B cell (primary cell): ENCODE data around the gene ERP27. TPM values are rescaled to one million over a fixed set of nuclear protein-coding genes. Genes with fewer than 3 reads are reported as not detected.

ENCODE experiments used
- ATAC-seq: fragments of 200-7000 bp; cut with Tn5 transposase; one replicate; pipeline ENCODE4 v1.10.0; 2021; ENCODE audit warnings: low read depth, mild to moderate bottlenecking, moderate number of reproducible peaks, moderate library complexity
- CTCF ChIA-PET: fragments of 350-600 bp; sonication (Branson Sonifier 250); formaldehyde crosslinking; loops from one replicate; lab custom pipeline; 2021; ENCODE audit warnings: antibody characterized with exemption, inconsistent platforms; lab: Charles Lee
- POLR2A ChIA-PET: fragments of 350-600 bp; sonication (Branson Sonifier 250); formaldehyde crosslinking; loops from one replicate; lab custom pipeline; 2021; ENCODE audit warnings: antibody characterized with exemption; lab: Charles Lee
- DNase-seq: peaks from one replicate; pipeline ENCODE4 v3.0.0; 2013
- H2AFZ ChIP-seq: 2 replicates; pipeline ENCODE4 v1.6.1; 2012; ENCODE audit warnings: mild to moderate bottlenecking, low read depth, low read length; ENCODE audit not compliant: insufficient read depth, poor library complexity, severe bottlenecking
- H3K27ac ChIP-seq, 2 donors: 1 replicate in 1 of 2; 2 replicates in 1 of 2; pipeline ENCODE4 v1.5.1; 2012 to 2013; ENCODE audit warnings: low read length in 2 of 2, mild to moderate bottlenecking in 2 of 2, moderate library complexity in 1 of 2
- H3K27me3 ChIP-seq, 4 experiments: fragments of 200-600 bp in 1 of 4; sonication (generic) in 1 of 4; replicated peaks in 1 of 4; 1 replicate in 2 of 4; 2 replicates in 2 of 4; pipeline versions ENCODE4 v1.6.1 to v1.7.0; 2013 to 2016; ENCODE audit warnings: low read length in 3 of 4, mild to moderate bottlenecking in 2 of 4, mixed read lengths in 1 of 4, moderate library complexity in 1 of 4; ENCODE audit not compliant: insufficient read depth in 4 of 4, control insufficient read depth in 3 of 4; ENCODE audit errors: control extremely low read depth in 1 of 4
- H3K36me3 ChIP-seq, 2 experiments: replicated peaks in 1 of 2; 1 replicate in 1 of 2; 2 replicates in 1 of 2; pipeline versions ENCODE4 v1.6.1 to v1.7.1; 2013; ENCODE audit warnings: low read length in 1 of 2; ENCODE audit not compliant: insufficient read depth in 2 of 2, control insufficient read depth in 1 of 2; ENCODE audit errors: control extremely low read depth in 1 of 2, extremely low read depth in 1 of 2
- H3K4me1 ChIP-seq, 2 donors: fragments of 200-600 bp in 1 of 2; sonication (generic) in 1 of 2; 1 replicate in 1 of 2; 2 replicates in 1 of 2; pipeline versions ENCODE4 v1.5.1 to v1.6.1; 2013 to 2017; ENCODE audit warnings: low read length in 2 of 2; ENCODE audit not compliant: control insufficient read depth in 2 of 2, insufficient read depth in 2 of 2
- H3K4me2 ChIP-seq: replicated peaks from 2 replicates; pipeline ENCODE3; 2012; ENCODE audit warnings: mild to moderate bottlenecking, low read depth, low read length; ENCODE audit not compliant: poor library complexity, severe bottlenecking
- H3K4me3 ChIP-seq, 5 experiments: fragments of 200-600 bp in 1 of 5; sonication (generic) in 1 of 5; 1 replicate in 3 of 5; 2 replicates in 2 of 5; pipeline versions ENCODE4 v1.5.1 to v1.7.0; 2011 to 2016; ENCODE audit warnings: low read length in 4 of 5, mild to moderate bottlenecking in 4 of 5, low read depth in 2 of 5, control low read depth in 1 of 5, moderate library complexity in 1 of 5; ENCODE audit not compliant: insufficient read depth in 1 of 5; ENCODE audit errors: control extremely low read depth in 1 of 5, extremely low read depth in 1 of 5
- H3K79me2 ChIP-seq: fragments of 200-600 bp; sonication (generic); one replicate; pipeline ENCODE4 v1.6.0; 2016; ENCODE audit warnings: low read length; ENCODE audit not compliant: control insufficient read depth, insufficient read depth
- H3K9ac ChIP-seq: fragments of 200-600 bp; sonication (generic); 2 replicates; pipeline ENCODE4 v1.6.1; 2017; ENCODE audit warnings: mild to moderate bottlenecking, low read length, moderate library complexity
- H3K9me3 ChIP-seq, 3 donors: one replicate each; pipeline versions ENCODE4 v1.6.1 to v1.7.1; 2013; ENCODE audit warnings: low read length in 2 of 3; ENCODE audit not compliant: control insufficient read depth in 2 of 3, insufficient read depth in 1 of 3; ENCODE audit errors: control extremely low read depth in 1 of 3
- H4K20me1 ChIP-seq: 2 replicates; pipeline ENCODE4 v1.6.0; 2012; ENCODE audit warnings: mild to moderate bottlenecking, low read length; ENCODE audit not compliant: insufficient read depth, control insufficient read depth, poor library complexity, severe bottlenecking
- H3K27ac Mint-ChIP-seq: one replicate; pipeline ENCODE4 v1.8.0; 2021; ENCODE audit warnings: mixed read lengths
- H3K27me3 Mint-ChIP-seq: one replicate; pipeline ENCODE4 v1.8.0; 2021; ENCODE audit warnings: mixed read lengths
- H3K4me1 Mint-ChIP-seq: one replicate; pipeline ENCODE4 v1.8.0; 2021; ENCODE audit warnings: mixed read lengths
- H3K4me3 Mint-ChIP-seq: one replicate; pipeline ENCODE4 v1.8.0; 2021; ENCODE audit warnings: mixed read lengths
- H3K9me3 Mint-ChIP-seq: one replicate; pipeline ENCODE4 v1.8.0; 2022; ENCODE audit warnings: mixed read lengths; ENCODE audit not compliant: insufficient read depth
- CTCF ChIP-seq: fragments of 200-600 bp; IDR thresholded peaks from one replicate; pipeline ENCODE4 v1.8.0; 2022; ENCODE audit warnings: antibody characterized with exemption, mild to moderate bottlenecking
- EZH2 ChIP-seq: IDR thresholded peaks from 2 replicates; pipeline ENCODE4 v1.6.1; 2012; ENCODE audit warnings: borderline replicate concordance, low read depth, mild to moderate bottlenecking, moderate library complexity, low read length; ENCODE audit not compliant: insufficient read depth, poor library complexity, severe bottlenecking
- WGBS: methylation state at CpG from one replicate; pipeline ENCODE4 v1.1.5; 2013; ENCODE audit warnings: missing lambda C conversion rate; ENCODE audit not compliant: insufficient coverage; 5-methylcytosine and 5-hydroxymethylcytosine counted together
- intact Hi-C: fragments of 100-400 bp; cut with micrococcal nuclease; formaldehyde crosslinking; loops from one replicate; pipeline ENCODE4 v1.10.0; 2022
- polyA plus RNA-seq: library from polyadenylated mRNA; depleted of rRNA; stranded (reverse); fragments of >200 nt; gene quantifications from 2 replicates; pipeline ENCODE4 v1.2.3, GENCODE V29; 2012
- total RNA-seq, 2 donors: library from RNA; stranded (reverse); fragments of 120-200 nt in 1 of 2; gene quantifications; 1 replicate in 1 of 2; 2 replicates in 1 of 2; pipeline versions ENCODE4 v1.2.3 to v1.2.4, GENCODE V29; 2013 to 2022

The ERP27 gene
- total and polyA plus RNA-seq, 2 donors (not counting 1 experiment from before 2014, with no cell fraction given), result 7.8 to 9.0 TPM

- ATAC-seq, result no peak
- Mint-ChIP-seq H3K27me3 (no peaks in the 10 kb centered on the region), H3K27ac (no peak overlapping the region), H3K9me3 (peaks cover 3% of the 10 kb centered on the region), H3K4me1 (peaks cover 60% of the 10 kb centered on the region), H3K4me3 (no peak overlapping the region)
- 95% methylated on average over 4 of the region's 4 CpGs for WGBS
- no peaks in the 10 kb centered on the region for H4K20me1 ChIP-seq
- ChIA-PET POLR2A (interaction anchor here (0.7 kb wide), 1 partner anchor 139 kb away, joined by 12 read pairs; no protein-coding TSS in a partner anchor), CTCF (interaction anchor here (0.9 kb wide), 1 partner anchor 13 kb away, joined by 3 read pairs; no protein-coding TSS in a partner anchor)
- no peak overlapping the region for H3K9ac ChIP-seq
- no peak for DNase-seq
- TF ChIP-seq CTCF, result no peak
- H3K4me2 ChIP-seq, result no peak overlapping the region
- H3K4me3 ChIP-seq, result no peak overlapping the region
- no peak overlapping the region for H2AFZ ChIP-seq
- H3K27me3 ChIP-seq, result no peaks in the 10 kb centered on the region
- no peak overlapping the region for H3K27ac ChIP-seq
- H3K36me3 ChIP-seq, result no peaks in the 10 kb centered on the region
- H3K4me1 ChIP-seq, result peaks cover 46 to 51% of the 10 kb centered on the region in 2 donors
- H3K79me2 ChIP-seq, result peaks cover 13% of the 10 kb centered on the region
- intact Hi-C loops, result no loop called here
- H3K9me3 ChIP-seq, result peaks cover 0 to 5% (median 0%) of the 10 kb centered on the region in 3 donors
Observed at GRCh38 chr12:14986449-14986848, 48.1 kb upstream of the ERP27 start.

GRCh38 chr12:14984766-14985285 lies 46.5 kb upstream of the ERP27 start:
- H3K27me3 Mint-ChIP-seq, result no peaks in the 10 kb centered on the region
- DNase-seq (no peak), ATAC-seq (no peak)
- no peaks in the 10 kb centered on the region for H3K9me3 Mint-ChIP-seq
- no CpG with 5 or more reads among the region's 1 CpG for WGBS
- H3K9ac ChIP-seq, result no peak overlapping the region
- H3K27ac Mint-ChIP-seq, result no peak overlapping the region
- no peaks in the 10 kb centered on the region for H3K36me3 ChIP-seq
- peaks cover 56% of the 10 kb centered on the region for H3K4me1 Mint-ChIP-seq
- H2AFZ ChIP-seq, result no peak overlapping the region
- H4K20me1 ChIP-seq, result no peaks in the 10 kb centered on the region
- CTCF ChIA-PET, result interaction anchor here (1.0 to 1.5 kb wide), 4 partner anchors 48 to 139 kb away, joined by 3 to 5 read pairs (median 3); no protein-coding TSS in a partner anchor
- H3K4me1 ChIP-seq, result peaks cover 43 to 52% of the 10 kb centered on the region in 2 donors
- TF ChIP-seq EZH2, result no peak
- TF ChIP-seq CTCF, result no peak
- peaks cover 11% of the 10 kb centered on the region for H3K79me2 ChIP-seq
- H3K4me3 Mint-ChIP-seq, result no peak overlapping the region
- H3K27me3 ChIP-seq, result no peaks in the 10 kb centered on the region
- H3K27ac ChIP-seq, result no peak overlapping the region
- H3K4me3 ChIP-seq, result no peak overlapping the region
- POLR2A ChIA-PET, result no interaction called here
- intact Hi-C loops, result no loop called here
- H3K9me3 ChIP-seq, result no peaks in the 10 kb centered on the region
- H3K4me2 ChIP-seq, result no peak overlapping the region
